Measurements from ENCODE around the gene SMARCD3.

Gene SMARCD3

GRCh38 chr7:151250181-151251132, 2.0 kb upstream of the SMARCD3 start:
- DNase-seq (ENCODE audit: insufficient read length, low spot score) (no peak), FAIRE-seq (no peak)

GRCh38 chr7:151249732-151250072, 1.2 kb upstream of the SMARCD3 start:
- DNase-seq (ENCODE audit: insufficient read length, low spot score) (no peak), FAIRE-seq (no peak)

GRCh38 chr7:151249034-151249731, 689 bp upstream of the SMARCD3 start:
- FAIRE-seq (no peak), DNase-seq (ENCODE audit: insufficient read length, low spot score) (no peak)

GRCh38 chr7:151247611-151248345, 716 bp downstream of the SMARCD3 start:
- FAIRE-seq, result no peak
- no peak for DNase-seq (ENCODE audit: insufficient read length, low spot score)

- FAIRE-seq (no peak), DNase-seq (ENCODE audit: insufficient read length, low spot score) (no peak)
Observed at GRCh38 chr7:151246851-151247580, 1.5 kb downstream of the SMARCD3 start.

- DNase-seq (ENCODE audit: insufficient read length, low spot score) (no peak), FAIRE-seq (no peak)
Observed at GRCh38 chr7:151246102-151246850, 2.2 kb downstream of the SMARCD3 start.

- no peak for DNase-seq (ENCODE audit: insufficient read length, low spot score)
Observed at GRCh38 chr7:151245360-151246101, 3.0 kb downstream of the SMARCD3 start.

GRCh38 chr7:151244841-151245346, 3.6 kb downstream of the SMARCD3 start:
- no peak for DNase-seq (ENCODE audit: insufficient read length, low spot score)

More at GRCh38 chr7:151245360-151246101, 3.0 kb downstream of the SMARCD3 start:
- peak; percentile 28 for FAIRE-seq

GRCh38 chr7:151244196-151244840, 4.2 kb downstream of the SMARCD3 start:
- DNase-seq (ENCODE audit: insufficient read length, low spot score) (no peak), FAIRE-seq (peak; percentile 92)

More at GRCh38 chr7:151244841-151245346, 3.6 kb downstream of the SMARCD3 start:
- peak; percentile 48 for FAIRE-seq

GRCh38 chr7:151243408-151244195, 4.9 kb downstream of the SMARCD3 start:
- FAIRE-seq, result peak; percentile 82

GRCh38 chr7:151243045-151243349, 5.5 kb downstream of the SMARCD3 start:
- FAIRE-seq (no peak), DNase-seq (ENCODE audit: insufficient read length, low spot score) (no peak)

More at GRCh38 chr7:151243408-151244195, 4.9 kb downstream of the SMARCD3 start:
- DNase-seq (ENCODE audit: insufficient read length, low spot score), result no peak

GRCh38 chr7:151242159-151243044, 6.1 kb downstream of the SMARCD3 start:
- FAIRE-seq, result no peak

GRCh38 chr7:151241755-151242096, 6.8 kb downstream of the SMARCD3 start:
- FAIRE-seq (no peak), DNase-seq (ENCODE audit: insufficient read length, low spot score) (no peak)

More at GRCh38 chr7:151242159-151243044, 6.1 kb downstream of the SMARCD3 start:
- no peak for DNase-seq (ENCODE audit: insufficient read length, low spot score)

GRCh38 chr7:151240942-151241754, 7.3 kb downstream of the SMARCD3 start:
- no peak for DNase-seq (ENCODE audit: insufficient read length, low spot score)
- FAIRE-seq, result no peak

- no peak for FAIRE-seq
- DNase-seq (ENCODE audit: insufficient read length, low spot score), result no peak
Observed at GRCh38 chr7:151240536-151240935, 8.0 kb downstream of the SMARCD3 start.
